Putamen (tissue), 1 donor: ENCODE measurements around the gene CXXC5.
A peak's percentile ranks its signal among the peaks of the same experiment; 100 is the strongest.

ENCODE experiments used
- DNase-seq: peaks from one replicate; pipeline ENCODE4 v3.0.0-alpha.2; 2016; ENCODE audit warnings: low spot score

Gene CXXC5

DNA sequence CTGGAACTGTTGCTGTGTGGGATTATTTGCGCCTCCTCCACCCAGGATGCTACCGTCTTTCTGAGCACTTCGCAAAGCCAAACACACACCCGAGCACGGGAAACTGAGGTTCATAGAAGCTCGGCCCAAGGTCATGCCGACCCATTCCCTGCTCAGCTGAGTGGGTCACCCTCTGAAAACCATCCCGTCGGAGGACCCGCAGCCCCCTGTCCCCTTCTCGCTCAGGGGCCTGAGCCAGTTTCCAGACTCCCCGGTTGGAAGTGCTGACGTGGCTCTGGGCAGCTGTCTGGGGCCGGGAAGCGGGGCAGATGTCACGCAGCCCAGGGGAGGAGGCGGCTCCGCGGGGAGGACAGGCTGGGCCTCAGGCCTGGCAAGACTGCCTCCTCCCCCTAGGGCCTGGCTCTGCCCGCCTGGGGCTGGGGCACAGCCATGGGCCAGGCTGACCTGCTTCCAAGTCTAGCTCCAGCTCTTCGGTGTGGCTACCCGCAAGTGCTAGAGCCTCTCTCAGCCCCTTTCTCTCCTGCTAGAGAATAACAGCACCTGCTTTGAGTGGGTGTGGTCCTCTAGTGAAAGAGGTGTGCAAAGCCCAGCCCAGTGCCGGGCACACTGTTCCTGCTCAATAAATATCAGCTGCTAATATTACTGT, 9.9 kb upstream of the CXXC5 start:
- peak; percentile 92 for DNase-seq

- DNase-seq: no peak
Measured at GRCh38 chr5:139638736-139639618, 9.2 kb upstream of the CXXC5 start.

GRCh38 chr5:139639619-139640380, 8.3 kb upstream of the CXXC5 start:
- DNase-seq: no peak

GRCh38 chr5:139640421-139641115, 7.6 kb upstream of the CXXC5 start:
- DNase-seq: no peak

GRCh38 chr5:139641116-139642080, 6.8 kb upstream of the CXXC5 start:
- DNase-seq: no peak

DNA sequence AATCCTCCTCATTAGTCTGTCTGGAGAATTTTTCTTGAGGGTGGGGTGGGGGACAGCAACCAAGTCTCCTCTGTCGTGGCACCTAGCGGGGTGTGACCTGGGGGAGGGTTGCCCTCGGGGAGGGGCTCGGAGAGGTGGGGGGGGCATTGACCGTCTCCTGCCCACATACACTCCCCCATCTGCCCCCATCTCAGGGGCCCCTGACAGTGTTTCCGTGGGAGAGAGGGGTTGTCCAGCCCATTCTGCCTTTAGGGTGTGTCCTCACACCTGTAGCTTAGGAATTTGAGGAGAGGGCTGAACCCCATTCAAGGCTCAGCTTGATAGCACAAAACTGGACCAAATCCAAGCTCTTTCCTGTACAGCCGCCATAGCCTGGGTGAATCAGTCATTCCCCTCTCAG, 5.9 kb upstream of the CXXC5 start:
- no peak for DNase-seq

DNA sequence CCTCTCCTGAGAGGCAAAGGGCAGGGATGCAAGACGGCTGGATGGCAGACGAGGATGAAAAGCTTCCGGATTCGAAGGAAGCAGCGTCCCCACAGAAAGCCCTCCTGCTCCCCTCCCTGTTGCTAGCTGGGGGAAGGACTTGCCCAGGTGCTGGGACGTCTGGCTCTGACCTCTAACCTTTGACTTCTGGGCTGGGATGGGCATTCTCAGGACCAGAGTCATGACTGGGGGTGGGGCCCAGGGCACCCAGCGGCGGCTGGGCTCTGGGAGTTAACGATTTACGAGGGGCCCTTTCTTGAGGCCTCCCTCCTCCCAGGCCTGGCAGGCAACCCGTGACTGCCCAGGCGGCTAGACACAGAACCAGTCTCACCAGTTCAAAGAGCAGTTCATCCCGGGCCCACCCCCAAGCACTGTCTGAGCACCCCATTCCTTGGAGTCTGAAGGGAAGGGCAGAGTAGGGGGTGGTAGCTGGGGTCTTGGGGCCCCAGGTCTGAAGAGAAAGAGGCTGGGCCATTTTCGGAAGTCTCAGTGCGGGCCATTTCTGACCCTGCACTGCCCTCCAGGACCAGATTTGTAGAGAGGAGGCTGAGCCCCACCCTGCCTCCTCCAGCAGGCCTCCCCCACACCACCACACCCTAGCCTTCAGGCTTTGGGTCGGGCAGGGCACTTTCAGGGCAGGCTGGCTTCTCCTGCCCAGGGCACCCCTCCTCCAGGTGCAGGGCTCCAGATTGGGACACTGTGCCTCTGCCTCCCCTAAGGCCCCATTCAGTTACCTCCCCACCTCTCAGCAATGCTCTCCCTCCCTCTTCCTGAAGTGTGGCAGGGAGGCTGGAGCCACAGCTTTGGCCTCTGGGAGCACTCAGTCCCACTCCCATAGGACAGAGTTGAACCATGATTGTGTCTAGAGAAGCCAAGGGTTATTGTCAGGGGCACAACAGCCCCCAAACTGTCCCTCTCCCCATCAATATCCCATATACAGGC, 5.0 kb upstream of the CXXC5 start:
- DNase-seq: no peak

DNA sequence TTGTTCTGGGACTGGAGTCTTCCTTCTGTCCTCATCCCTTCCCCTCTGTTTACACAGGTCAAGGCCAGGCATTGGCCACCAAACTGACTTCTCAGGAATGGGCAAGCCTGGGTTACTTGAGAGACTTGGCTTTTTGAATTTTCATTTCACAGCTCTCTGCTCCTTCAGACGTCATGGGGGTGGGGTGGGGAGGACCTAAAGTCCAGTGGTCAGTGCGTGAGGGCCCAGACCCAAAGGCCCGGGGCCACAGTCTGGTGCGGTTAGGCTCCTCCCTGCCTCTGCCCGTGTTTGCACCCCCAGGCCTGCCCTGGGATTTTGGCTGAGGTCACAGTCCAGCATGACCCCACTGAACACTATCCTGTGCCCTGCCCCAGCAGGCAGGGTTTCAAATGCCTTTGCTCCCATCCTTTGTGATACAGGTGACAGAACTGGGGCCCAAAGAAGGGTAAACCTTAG, 4.1 kb upstream of the CXXC5 start:
- DNase-seq: no peak

DNA sequence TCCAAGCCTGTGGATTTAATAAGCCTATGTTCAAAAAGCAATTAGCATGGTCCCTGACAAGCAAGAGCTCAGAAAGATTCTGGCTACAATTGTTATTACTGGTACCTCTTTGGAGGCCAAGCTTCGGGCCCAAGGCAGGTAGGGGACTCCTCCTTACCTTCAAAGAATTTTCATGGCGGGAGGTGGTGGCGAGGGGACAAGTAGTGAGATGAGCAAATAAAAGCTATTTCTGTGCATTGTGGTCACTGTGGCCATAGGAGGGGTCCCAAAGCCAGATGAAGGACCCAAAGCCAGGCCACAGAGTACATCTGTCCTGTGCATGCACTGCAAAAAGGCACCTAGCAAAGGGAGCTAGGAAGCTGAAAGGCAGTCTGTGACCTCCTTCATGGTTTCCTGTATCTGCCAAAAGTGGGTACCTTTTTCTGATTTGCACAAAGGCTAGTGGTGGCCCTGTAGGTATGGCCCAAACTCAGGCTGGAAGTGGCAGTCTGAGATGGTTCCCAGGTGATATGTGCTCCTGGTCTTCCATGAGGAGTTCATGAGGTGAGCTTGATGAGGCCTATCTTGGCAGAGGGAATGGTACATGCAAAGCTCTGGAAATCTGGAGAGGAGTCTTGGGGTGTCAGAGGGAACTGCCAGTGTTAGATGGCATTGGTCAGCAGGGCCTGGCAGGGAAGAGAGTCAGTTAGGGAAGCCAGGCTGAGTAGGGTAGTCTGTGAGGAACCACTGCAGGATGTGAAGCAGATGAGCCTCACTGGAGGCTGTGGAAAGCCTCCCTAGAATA, 3.3 kb upstream of the CXXC5 start:
- no peak for DNase-seq

GRCh38 chr5:139645430-139645871, 2.7 kb upstream of the CXXC5 start:
- DNase-seq: no peak

DNA sequence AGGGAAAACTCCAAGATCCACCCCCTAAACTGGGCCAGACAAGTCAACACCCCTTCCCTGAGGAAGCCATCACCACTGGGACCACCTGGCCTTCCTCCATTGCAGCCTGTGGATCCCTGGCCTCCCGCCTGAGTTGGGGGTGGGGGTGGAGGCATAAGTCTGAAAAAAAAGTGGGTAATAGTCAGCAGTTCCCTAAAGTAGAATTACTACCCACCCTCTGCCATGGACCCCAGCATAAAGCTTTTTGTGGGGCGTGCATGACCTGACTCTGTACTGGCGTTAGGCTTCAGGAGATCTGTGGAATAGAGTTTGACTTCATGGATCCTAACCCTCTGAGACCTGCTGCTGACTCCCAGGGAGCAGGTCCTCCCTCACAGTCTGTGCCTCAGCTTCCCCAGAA, 2.0 kb upstream of the CXXC5 start:
- no peak for DNase-seq

GRCh38 chr5:139646912-139647505, 1.1 kb upstream of the CXXC5 start:
- no peak for DNase-seq

DNA sequence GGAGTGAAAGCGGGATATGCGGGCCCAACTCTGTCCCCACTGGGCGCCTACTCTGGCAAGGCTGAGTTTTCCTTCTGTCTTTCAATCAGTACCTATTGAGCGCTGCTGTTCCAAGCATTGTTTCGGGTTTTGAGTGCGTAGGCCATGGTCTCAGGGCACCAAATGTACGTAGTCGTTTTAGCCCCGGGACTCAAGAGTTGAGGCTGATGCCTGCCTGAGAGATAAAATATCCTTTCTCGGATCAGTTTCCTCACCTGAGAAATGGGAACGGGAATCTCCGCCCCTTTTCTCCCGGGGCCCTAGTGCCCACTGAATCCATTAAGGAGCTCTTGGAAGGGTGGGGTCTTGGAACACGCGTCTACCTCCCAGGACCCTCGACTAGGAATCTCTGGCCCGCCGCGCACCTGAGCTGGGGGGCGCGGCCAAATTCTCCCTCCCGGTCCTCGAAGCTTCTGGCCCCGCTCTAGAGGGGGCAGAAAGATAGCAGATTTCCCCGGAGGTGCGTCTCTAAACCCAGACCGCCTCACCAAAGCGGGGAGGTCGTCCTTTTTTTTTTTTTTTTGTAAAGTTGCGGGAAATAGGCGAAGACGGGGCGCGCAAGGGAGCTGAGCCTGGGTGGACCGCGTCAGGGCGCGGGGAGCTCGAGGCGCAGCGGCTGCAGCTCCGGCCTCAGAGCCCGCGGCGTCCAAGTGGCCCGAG, 494 bp upstream of the CXXC5 start:
- DNase-seq: no peak

- no peak for DNase-seq
Measured at GRCh38 chr5:139649082-139649991, 1.2 kb downstream of the CXXC5 start.

DNA sequence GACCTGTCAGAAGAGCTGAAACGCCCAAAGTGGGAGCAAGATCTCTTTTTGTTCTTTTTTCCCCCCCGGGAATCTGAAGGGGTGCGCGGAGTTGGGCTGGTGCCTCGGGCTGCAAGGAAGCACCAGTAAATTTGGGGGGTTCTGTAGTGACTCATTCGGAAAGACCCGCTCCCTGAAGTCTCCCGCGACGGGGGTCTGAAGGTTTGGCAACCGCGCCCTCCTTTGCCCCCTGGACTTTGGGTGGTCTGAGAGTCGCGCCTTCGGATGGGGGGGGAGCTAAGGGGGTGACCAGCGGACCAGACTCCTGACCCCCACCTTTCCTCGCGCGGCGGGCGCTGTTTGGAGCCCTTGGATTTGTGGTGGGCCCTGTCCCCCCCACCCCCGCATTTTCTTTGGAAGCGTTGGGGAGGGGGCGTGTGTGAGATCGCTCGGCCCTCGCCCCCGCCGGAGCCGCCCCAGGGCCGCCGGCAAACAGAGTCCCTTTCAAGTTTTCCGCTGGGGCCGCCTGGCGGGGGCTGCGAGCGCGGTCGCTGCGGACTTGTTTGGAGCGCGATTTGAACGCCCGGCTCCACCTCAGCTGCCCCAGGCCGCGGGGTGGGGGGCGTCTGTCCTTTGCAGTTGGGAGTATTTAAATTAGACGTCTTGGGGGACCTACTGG, 2.0 kb downstream of the CXXC5 start:
- no peak for DNase-seq

- DNase-seq: peak; percentile 78
Measured at GRCh38 chr5:139650689-139651042, 2.5 kb downstream of the CXXC5 start.
